Heart left ventricle (tissue), 13 donors: ENCODE data around the gene CDK5RAP3.
A peak's percentile ranks its signal among the peaks of the same experiment; 100 is the strongest.

ENCODE experiments used
- CTCF ChIP-seq, 12 donors: fragments of 200-600 bp; sonication (generic) in 4 of 12; IDR thresholded peaks; one replicate each; pipeline versions ENCODE4 v1.5.0 to v1.8.0; 2018 to 2022; ENCODE audit warnings: antibody characterized with exemption in 12 of 12, mild to moderate bottlenecking in 5 of 12
- POLR2A ChIP-seq, 2 donors: fragments of 450-650 bp; IDR thresholded peaks; one replicate each; pipeline ENCODE4 v1.6.1; 2017; ENCODE audit warnings: antibody characterized with exemption in 2 of 2, mild to moderate bottlenecking in 2 of 2, moderate library complexity in 2 of 2
- donor health status: ischemic (EF 13 %, LVEDD 7.1; RV severe dilation, severe dysfunction).
- donor health status: DM: no; HTN: yes; CAD: no.
- donor health status: DM: no; HTN: no; CAD: no.
- donor health status: ischemic (EF 25% LVEDD 6.9; RV normal size, moderate dysfunction).
- donor health status: ischemic (EF 25% LVEDD 5.7; RV mildly dilated, moderate dysfunction).
- donor health status: ischemic (EF 35%, LVEDD 5.7; RV mildly dilated, moderate dysfunction).
- donor health status: nonischemic (EF 11% LVEDD 7.7; RV severe dilation, severe dysfunction).
- donor health status: DM: yes; HTN: yes; CAD: no.
- donor health status: PGD.
- donor health status: ischemic (EF 29% LVEDD 5.4; RV normal size, mild dysfunction).
- donor health status: nonischemic (EF 23%, LVEDD 6.1; RV moderate dilation, normal function).

GRCh38 chr17:47941246-47942095 is 29.4 kb upstream of the CDK5RAP3 start, which contains the start of gene PNPO:
- peak in 1 of 2 donors; percentile 68 for TF ChIP-seq POLR2A (IDR thresholded peaks at IDR 0.05)
- TF ChIP-seq CTCF (IDR thresholded peaks at IDR 0.05), result peak in 2 of 12 donors; percentile 5 to 11
